T-cell (primary cell): ENCODE measurements around the gene ZNF821. TPM values are rescaled to one million over a fixed set of nuclear protein-coding genes. Genes with fewer than 3 reads are reported as not detected.
A peak's percentile ranks its signal among the peaks of the same experiment; 100 is the strongest.

Experiments used
- ATAC-seq, 4 experiments: fragments of 200-7000 bp in 3 of 4; fragments of 150-1000 bp in 1 of 4; cut with Tn5 transposase; replicated peaks in 1 of 4; 1 replicate in 3 of 4; 2 replicates in 1 of 4; pipeline ENCODE4 v1.10.0; 2021; ENCODE audit warnings: moderate library complexity in 3 of 4, mild to moderate bottlenecking in 2 of 4, moderate number of reproducible peaks in 1 of 4
- CTCF ChIA-PET, 2 donors: fragments of 300-600 bp; sonication (Branson Sonifier 250); formaldehyde crosslinking; loops; one replicate each; lab custom pipeline; 2022; ENCODE audit warnings: antibody characterized with exemption in 2 of 2; lab: Charles Lee
- POLR2A ChIA-PET, 2 donors: fragments of 300-600 bp; sonication (Branson Sonifier 250); formaldehyde crosslinking; loops; one replicate each; lab custom pipeline; 2022; ENCODE audit warnings: antibody characterized with exemption in 2 of 2; lab: Charles Lee
- DNase-seq, 35 experiments: peaks; one replicate each; pipeline versions ENCODE4 v3.0.0 to v3.0.0-alpha.2; 2013 to 2023
- H3K27ac ChIP-seq: one replicate; pipeline ENCODE4 v1.5.1; 2013; ENCODE audit warnings: low read length
- H3K27me3 ChIP-seq, 2 experiments: replicated peaks in 1 of 2; 1 replicate in 1 of 2; 2 replicates in 1 of 2; pipeline versions ENCODE4 v1.6.1 to v1.7.0; 2013; ENCODE audit warnings: low read length in 1 of 2, mixed read lengths in 1 of 2; ENCODE audit not compliant: control insufficient read depth in 2 of 2, insufficient read depth in 2 of 2; ENCODE audit errors: extremely low read depth in 1 of 2
- H3K36me3 ChIP-seq, 2 donors: 1 replicate in 1 of 2; 2 replicates in 1 of 2; pipeline versions ENCODE4 v1.6.1 to v1.7.0; 2013; ENCODE audit warnings: low read length in 1 of 2; ENCODE audit not compliant: control insufficient read depth in 2 of 2, insufficient read depth in 1 of 2; ENCODE audit errors: extremely low read depth in 1 of 2
- H3K4me1 ChIP-seq, 2 experiments: 1 replicate in 1 of 2; 2 replicates in 1 of 2; pipeline versions ENCODE4 v1.6.1 to v1.7.0; 2013; ENCODE audit warnings: low read length in 2 of 2, mixed read lengths in 1 of 2; ENCODE audit not compliant: insufficient read depth in 2 of 2, control insufficient read depth in 1 of 2; ENCODE audit errors: extremely low read depth in 1 of 2
- H3K4me3 ChIP-seq, 2 donors: 1 replicate in 1 of 2; 2 replicates in 1 of 2; pipeline versions ENCODE4 v1.5.1 to v1.7.0; 2013; ENCODE audit warnings: mild to moderate bottlenecking in 2 of 2, low read length in 1 of 2, moderate library complexity in 1 of 2; ENCODE audit not compliant: control insufficient read depth in 1 of 2; ENCODE audit errors: extremely low read depth in 1 of 2
- H3K9me3 ChIP-seq: 2 replicates; pipeline ENCODE4 v1.7.0; 2013
- H3K27ac Mint-ChIP-seq, 2 donors: one replicate each; pipeline ENCODE4 v1.8.0; 2020 to 2021; ENCODE audit warnings: mild to moderate bottlenecking in 2 of 2, mixed read lengths in 2 of 2
- H3K27me3 Mint-ChIP-seq, 2 donors: one replicate each; pipeline ENCODE4 v1.8.0; 2021 to 2022; ENCODE audit warnings: mixed read lengths in 2 of 2
- H3K36me3 Mint-ChIP-seq: one replicate; pipeline ENCODE4 v1.8.0; 2021; ENCODE audit warnings: mixed read lengths
- H3K4me1 Mint-ChIP-seq, 3 donors: one replicate each; pipeline ENCODE4 v1.8.0; 2020 to 2022; ENCODE audit warnings: mixed read lengths in 3 of 3, mild to moderate bottlenecking in 1 of 3
- H3K4me3 Mint-ChIP-seq, 3 donors: one replicate each; pipeline ENCODE4 v1.8.0; 2020 to 2022; ENCODE audit warnings: mild to moderate bottlenecking in 3 of 3, mixed read lengths in 3 of 3, moderate library complexity in 3 of 3
- H3K9me3 Mint-ChIP-seq, 3 donors: one replicate each; pipeline ENCODE4 v1.8.0; 2020 to 2022; ENCODE audit warnings: mixed read lengths in 3 of 3
- WGBS: methylation state at CpG from one replicate; pipeline ENCODE4 v1.1.5; 2013; ENCODE audit warnings: missing lambda C conversion rate; ENCODE audit not compliant: insufficient coverage; 5-methylcytosine and 5-hydroxymethylcytosine counted together
- total RNA-seq, 35 experiments: library from RNA in 6 of 35; stranded (reverse) in 6 of 35; fragments of 120-200 nt in 1 of 35; gene quantifications; one replicate each; pipeline versions ENCODE4 v1.2.1 to v1.2.4 and lab custom pipeline; 2013 to 2026

The ZNF821 gene
- total RNA-seq, 5 donors from 2014 or later (not counting 1 experiment from before 2014, with no cell fraction given) = 8.0 to 17.9 (median 9.3) TPM

- ATAC-seq (no peak), DNase-seq (no peak)
- Histone ChIP-seq H3K9me3 (no peaks in the 10 kb centered on the region), H3K4me1 (peaks cover 2 to 18% of the 10 kb centered on the region in 2 experiments), H3K4me3 (no peak overlapping the region), H3K27me3 (no peaks in the 10 kb centered on the region), H3K36me3 (no peaks in the 10 kb centered on the region), H3K27ac (no peak overlapping the region)
- CTCF ChIA-PET = interaction anchor here in 1 of 2 donors (0.6 kb wide), 1 partner anchor 16 kb away, joined by 4 read pairs; no protein-coding TSS in a partner anchor
- no peaks in the 10 kb centered on the region for H3K27me3 Mint-ChIP-seq
- H3K36me3 Mint-ChIP-seq = no peaks in the 10 kb centered on the region
- H3K9me3 Mint-ChIP-seq = no peaks in the 10 kb centered on the region
- no peak overlapping the region for H3K27ac Mint-ChIP-seq
- peaks cover 12 to 19% (median 14%) of the 10 kb centered on the region in 3 donors for H3K4me1 Mint-ChIP-seq
- H3K4me3 Mint-ChIP-seq = no peak overlapping the region
- POLR2A ChIA-PET = interaction anchor here in 1 of 2 donors (0.6 kb wide), 2 partner anchors 13 to 17 kb away, joined by 3 read pairs; no protein-coding TSS in a partner anchor
- whole genome bisulfite sequencing = no CpG with 5 or more reads among the region's 3 CpGs
These were observed 5.2 kb upstream of the ZNF821 start for GRCh38 chr16:71889147-71889546.

- WGBS = 50% methylated on average over 2 of the region's 4 CpGs
- Histone ChIP-seq H3K4me3 (peak overlapping the region in 1 of 2 donors; percentile 87), H3K4me1 (peaks cover 21 to 36% of the 10 kb centered on the region in 2 experiments), H3K9me3 (no peaks in the 10 kb centered on the region), H3K36me3 (no peaks in the 10 kb centered on the region), H3K27me3 (no peaks in the 10 kb centered on the region), H3K27ac (no peak overlapping the region)
- H3K36me3 Mint-ChIP-seq = no peaks in the 10 kb centered on the region
- H3K4me3 Mint-ChIP-seq = peak overlapping the region; percentile 92 to 98 (median 93)
- ChIA-PET CTCF (interaction anchor here in 1 of 2 donors (0.7 to 1.4 kb wide), 5 partner anchors 15 to 110 kb away, joined by 3 read pairs; partner anchors contain the start of gene AP1G1), POLR2A (no interaction called here)
- H3K27me3 Mint-ChIP-seq = no peaks in the 10 kb centered on the region
- no peak for DNase-seq
- peaks cover 37 to 42% (median 39%) of the 10 kb centered on the region in 3 donors for H3K4me1 Mint-ChIP-seq
- H3K27ac Mint-ChIP-seq = peak overlapping the region; percentile 83 to 87
- ATAC-seq = no peak
- H3K9me3 Mint-ChIP-seq = no peaks in the 10 kb centered on the region
These were observed 1.3 kb upstream of the ZNF821 start for GRCh38 chr16:71885261-71885650.

- peaks cover 52 to 57% (median 54%) of the 10 kb centered on the region in 3 donors for H3K4me1 Mint-ChIP-seq
- peak overlapping the region; percentile 80 to 92 (median 90) for H3K4me3 Mint-ChIP-seq
These were observed 674 bp downstream of the ZNF821 start for GRCh38 chr16:71883168-71883848.

GRCh38 chr16:71882505-71883167, 1.3 kb downstream of the ZNF821 start:
- H3K27me3 ChIP-seq = no peaks in the 10 kb centered on the region
- Mint-ChIP-seq H3K36me3 (peaks cover 14% of the 10 kb centered on the region), H3K27ac (peak overlapping the region; percentile 91 to 94), H3K4me3 (peak overlapping the region; percentile 80 to 92 (median 90)), H3K27me3 (no peaks in the 10 kb centered on the region), H3K9me3 (no peaks in the 10 kb centered on the region), H3K4me1 (peaks cover 52 to 57% (median 54%) of the 10 kb centered on the region in 3 donors)
- ChIA-PET CTCF (interaction anchor here (0.6 to 3.3 kb wide), 31 partner anchors 9 to 317 kb away, joined by 3 to 20 read pairs (median 4); partner anchors contain the start of genes AP1G1 (in 1 of the 2) and IST1 (in 1 of the 2)), POLR2A (interaction anchor here (0.5 to 1.7 kb wide), 8 partner anchors 11 to 83 kb away, joined by 4 to 9 read pairs (median 6); partner anchors contain the start of gene AP1G1 (in 1 of the 2))
- H3K4me1 ChIP-seq = peaks cover 25 to 42% of the 10 kb centered on the region in 2 experiments
- peaks cover 0 to 7% of the 10 kb centered on the region in 2 donors for H3K36me3 ChIP-seq
- DNase-seq = peak; percentile 26 to 92 (median 70)
- peak; percentile 40 to 56 (median 40) for ATAC-seq
- WGBS = 6% methylated on average over 4 of the region's 9 CpGs
- peak overlapping the region; percentile 81 to 87 for H3K4me3 ChIP-seq
- H3K9me3 ChIP-seq = no peaks in the 10 kb centered on the region
- H3K27ac ChIP-seq = peak overlapping the region; percentile 76

More at GRCh38 chr16:71883168-71883848, 674 bp downstream of the ZNF821 start:
- under 1% methylated on average over 16 of the region's 46 CpGs for WGBS
- DNase-seq = peak in 25 of 35 experiments; percentile 14 to 66 (median 34)
- CTCF ChIA-PET = interaction anchor here (0.5 to 3.3 kb wide), 21 partner anchors 9 to 318 kb away, joined by 3 to 20 read pairs (median 4); partner anchors contain the start of genes AP1G1 (in 1 of the 2) and IST1 (in 1 of the 2)
- peaks cover 14% of the 10 kb centered on the region for H3K36me3 Mint-ChIP-seq
- peak; percentile 21 to 35 (median 28) for ATAC-seq
- POLR2A ChIA-PET = interaction anchor here (0.6 to 1.7 kb wide), 6 partner anchors 10 to 83 kb away, joined by 3 to 8 read pairs (median 4); partner anchors contain the start of gene AP1G1 (in 1 of the 2)
- no peaks in the 10 kb centered on the region for H3K9me3 Mint-ChIP-seq
- H3K27me3 ChIP-seq = no peaks in the 10 kb centered on the region
- peaks cover 0 to 5% of the 10 kb centered on the region in 2 donors for H3K36me3 ChIP-seq
- peaks cover 25 to 42% of the 10 kb centered on the region in 2 experiments for H3K4me1 ChIP-seq
- H3K27ac Mint-ChIP-seq = peak overlapping the region; percentile 91 to 94
- H3K9me3 ChIP-seq = no peaks in the 10 kb centered on the region
- H3K27ac ChIP-seq = peak overlapping the region; percentile 76
- peak overlapping the region; percentile 81 to 87 for H3K4me3 ChIP-seq
- H3K27me3 Mint-ChIP-seq = no peaks in the 10 kb centered on the region

GRCh38 chr16:71880176-71880575, 3.8 kb downstream of the ZNF821 start:
- ATAC-seq = no peak
- H3K9me3 Mint-ChIP-seq = no peaks in the 10 kb centered on the region
- no peak for DNase-seq
- peaks cover 48 to 54% (median 49%) of the 10 kb centered on the region in 3 donors for H3K4me1 Mint-ChIP-seq
- Histone ChIP-seq H3K9me3 (no peaks in the 10 kb centered on the region), H3K27ac (no peak overlapping the region), H3K4me1 (peaks cover 25 to 41% of the 10 kb centered on the region in 2 experiments), H3K27me3 (no peaks in the 10 kb centered on the region), H3K4me3 (no peak overlapping the region), H3K36me3 (peaks cover 0 to 22% of the 10 kb centered on the region in 2 donors)
- H3K36me3 Mint-ChIP-seq = peaks cover 19% of the 10 kb centered on the region
- POLR2A ChIA-PET = interaction anchor here (0.6 to 0.9 kb wide), 2 partner anchors 22 to 35 kb away, joined by 3 read pairs; no protein-coding TSS in a partner anchor
- H3K27ac Mint-ChIP-seq = peak overlapping the region; percentile 84 to 93
- no peaks in the 10 kb centered on the region for H3K27me3 Mint-ChIP-seq
- H3K4me3 Mint-ChIP-seq = peak overlapping the region in 1 of 3 donors; percentile 92
- CTCF ChIA-PET = interaction anchor here (0.7 to 1.9 kb wide), 4 partner anchors 10 to 73 kb away, joined by 3 to 5 read pairs (median 4); no protein-coding TSS in a partner anchor
- 56% methylated on average over 3 of the region's 4 CpGs for WGBS
